A673 (cell line): ENCODE results near the gene PRKAG2. TPM values are rescaled to one million over a fixed set of nuclear protein-coding genes. Genes with fewer than 3 reads are reported as not detected.

Experiments used
- BruUV-seq: library from RNA; stranded (reverse); fragments of 400-500 nt; replicated peaks from 2 replicates; lab custom pipeline; 2021; lab: Mats Ljungman, UMichigan
- CTCF ChIA-PET: fragments of 300-600 bp; sonication (Branson Sonifier 250); formaldehyde crosslinking; loops from one replicate; lab custom pipeline; 2022; ENCODE audit warnings: antibody characterized with exemption; lab: Charles Lee
- POLR2A ChIA-PET: fragments of 300-600 bp; sonication (Branson Sonifier 250); formaldehyde crosslinking; loops from one replicate; lab custom pipeline; 2022; ENCODE audit warnings: antibody characterized with exemption; ENCODE audit not compliant: low non-redundant PET; lab: Charles Lee
- DNase-seq: peaks from one replicate; pipeline ENCODE4 v3.0.0-alpha.2; 2015; ENCODE audit warnings: low spot score
- H3K27ac ChIP-seq: fragments of 200-600 bp; sonication (generic); 2 replicates; pipeline ENCODE4 v1.5.1; 2016; ENCODE audit warnings: mixed run types, low read depth, mild to moderate bottlenecking, mixed read lengths, antibody characterized with exemption, low read length; ENCODE audit not compliant: poor library complexity, severe bottlenecking
- H3K27me3 ChIP-seq: fragments of 200-600 bp; sonication (generic); replicated peaks from 2 replicates; pipeline ENCODE4 v1.6.1; 2017; ENCODE audit warnings: mixed run types, low read depth, mild to moderate bottlenecking, mixed read lengths, antibody characterized with exemption, low read length; ENCODE audit not compliant: insufficient read depth, poor library complexity
- H3K36me3 ChIP-seq: fragments of 200-600 bp; sonication (generic); 2 replicates; pipeline ENCODE4 v1.6.1; 2016; ENCODE audit warnings: mixed run types, mild to moderate bottlenecking, mixed read lengths, antibody characterized with exemption, low read length; ENCODE audit not compliant: insufficient read depth, poor library complexity, severe bottlenecking
- H3K4me1 ChIP-seq: fragments of 200-600 bp; sonication (generic); 2 replicates; pipeline ENCODE4 v1.6.1; 2017; ENCODE audit warnings: mixed run types, mild to moderate bottlenecking, mixed read lengths, antibody characterized with exemption, low read length; ENCODE audit not compliant: insufficient read depth, poor library complexity, severe bottlenecking
- H3K4me3 ChIP-seq: fragments of 200-600 bp; sonication (generic); 2 replicates; pipeline ENCODE4 v1.5.1; 2016; ENCODE audit warnings: low read depth, mixed run types, mild to moderate bottlenecking, mixed read lengths, low read length; ENCODE audit not compliant: poor library complexity, severe bottlenecking
- H3K9me3 ChIP-seq: fragments of 200-600 bp; sonication (generic); 2 replicates; pipeline ENCODE4 v1.6.1; 2016; ENCODE audit warnings: mixed run types, low read depth, mild to moderate bottlenecking, mixed read lengths, antibody characterized with exemption, low read length; ENCODE audit not compliant: poor library complexity, severe bottlenecking
- EZH2 ChIP-seq: fragments of 200-600 bp; sonication (generic); IDR thresholded peaks from 2 replicates; pipeline ENCODE4 v1.6.1; 2017; ENCODE audit warnings: borderline replicate concordance, low read depth, mild to moderate bottlenecking, mixed read lengths, antibody characterized with exemption, low read length; ENCODE audit not compliant: poor library complexity, severe bottlenecking
- intact Hi-C: fragments of 100-400 bp; cut with micrococcal nuclease; formaldehyde crosslinking; loops from one replicate; pipeline ENCODE4 v1.10.0; 2022; ENCODE audit not compliant: unreplicated experiment
- total RNA-seq: library from RNA; stranded (reverse); gene quantifications from 2 replicates; pipeline ENCODE4 v1.2.3, GENCODE V29; 2021
- TF ChIP-seq, protein P1 (sequence below): fragments of 300-800, 200-600 bp; sonication (generic); conservative IDR thresholded peaks from 2 replicates; pipeline ENCODE4 v1.5.1; 2017; ENCODE audit warnings: low read depth, mild to moderate bottlenecking, antibody characterized with exemption, low read length, moderate library complexity, mixed read lengths

PRKAG2 gene
- total RNA-seq, 1 experiment from 2014 or later = 11.6 TPM

DNA sequence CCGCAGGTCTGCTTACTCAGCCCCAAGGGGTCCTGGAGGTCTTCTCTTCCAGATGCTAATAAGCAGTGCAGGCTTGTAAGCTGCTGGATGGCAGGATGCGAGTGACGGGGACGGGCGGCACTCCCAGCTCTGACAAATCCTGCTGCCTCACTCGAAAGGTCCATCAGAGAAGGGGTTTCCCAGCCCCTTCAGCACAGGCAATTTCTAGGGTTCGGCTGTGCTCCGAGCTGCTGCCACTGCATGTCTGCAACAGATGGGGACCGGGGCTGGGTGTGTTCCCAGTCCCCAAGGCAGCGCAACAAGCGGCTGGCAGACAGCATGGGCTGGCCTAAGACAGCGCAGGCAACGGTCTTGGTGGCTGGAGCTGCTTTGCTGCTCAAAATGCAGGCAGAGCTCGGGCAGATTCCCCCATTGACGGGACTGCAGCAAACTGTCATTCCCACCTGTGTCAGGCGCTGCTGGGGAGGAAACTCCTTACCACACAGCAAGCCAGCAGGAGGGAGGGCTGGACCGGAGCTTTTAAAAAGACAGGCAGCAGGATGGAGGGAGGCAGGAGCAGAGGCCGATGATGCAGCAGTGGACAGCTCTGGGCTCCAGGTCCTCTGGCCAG, 62.4 kb downstream of the PRKAG2 start:
- Histone ChIP-seq H3K27ac (no peak overlapping the region), H3K4me3 (no peak overlapping the region), H3K4me1 (peaks cover 12% of the 10 kb centered on the region), H3K27me3 (no peaks in the 10 kb centered on the region), H3K9me3 (no peaks in the 10 kb centered on the region), H3K36me3 (no peaks in the 10 kb centered on the region)
- DNase-seq = no peak
- POLR2A ChIA-PET = no interaction called here
- intact Hi-C loops = no loop called here
- no TSS peak for BruUV-seq
- CTCF ChIA-PET = no interaction called here
- TF ChIP-seq, protein P1, sequence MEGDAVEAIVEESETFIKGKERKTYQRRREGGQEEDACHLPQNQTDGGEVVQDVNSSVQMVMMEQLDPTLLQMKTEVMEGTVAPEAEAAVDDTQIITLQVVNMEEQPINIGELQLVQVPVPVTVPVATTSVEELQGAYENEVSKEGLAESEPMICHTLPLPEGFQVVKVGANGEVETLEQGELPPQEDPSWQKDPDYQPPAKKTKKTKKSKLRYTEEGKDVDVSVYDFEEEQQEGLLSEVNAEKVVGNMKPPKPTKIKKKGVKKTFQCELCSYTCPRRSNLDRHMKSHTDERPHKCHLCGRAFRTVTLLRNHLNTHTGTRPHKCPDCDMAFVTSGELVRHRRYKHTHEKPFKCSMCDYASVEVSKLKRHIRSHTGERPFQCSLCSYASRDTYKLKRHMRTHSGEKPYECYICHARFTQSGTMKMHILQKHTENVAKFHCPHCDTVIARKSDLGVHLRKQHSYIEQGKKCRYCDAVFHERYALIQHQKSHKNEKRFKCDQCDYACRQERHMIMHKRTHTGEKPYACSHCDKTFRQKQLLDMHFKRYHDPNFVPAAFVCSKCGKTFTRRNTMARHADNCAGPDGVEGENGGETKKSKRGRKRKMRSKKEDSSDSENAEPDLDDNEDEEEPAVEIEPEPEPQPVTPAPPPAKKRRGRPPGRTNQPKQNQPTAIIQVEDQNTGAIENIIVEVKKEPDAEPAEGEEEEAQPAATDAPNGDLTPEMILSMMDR = no peak
- no peak for TF ChIP-seq EZH2

DNA sequence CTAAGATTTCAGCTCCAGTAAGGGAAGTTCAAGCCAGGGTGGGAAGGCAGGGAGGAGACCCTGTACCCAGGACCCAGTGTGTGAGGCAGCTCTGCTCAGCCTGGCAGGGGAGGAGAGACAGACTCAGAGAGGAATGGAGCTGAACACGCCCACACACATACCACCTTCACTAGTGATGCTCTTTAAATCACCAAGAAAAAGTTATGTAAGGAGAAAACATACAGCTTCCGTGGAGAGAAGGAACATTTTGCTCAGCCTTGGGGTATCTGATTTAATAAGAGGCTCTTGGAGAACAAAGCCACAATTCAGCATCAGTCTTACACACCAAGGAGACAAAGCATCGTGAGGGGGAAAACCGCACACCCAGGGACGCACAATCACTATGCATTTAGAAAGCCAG, 62.9 kb downstream of the PRKAG2 start:
- no peak overlapping the region for H3K4me3 ChIP-seq
- TF ChIP-seq, protein P1 = no peak
- TF ChIP-seq EZH2 = no peak
- ChIA-PET CTCF (no interaction called here), POLR2A (interaction anchor here (0.6 kb wide), 1 partner anchor 184 kb away, joined by 3 read pairs; no protein-coding TSS in a partner anchor)
- H3K27me3 ChIP-seq = no peaks in the 10 kb centered on the region
- H3K27ac ChIP-seq = no peak overlapping the region
- no peaks in the 10 kb centered on the region for H3K9me3 ChIP-seq
- intact Hi-C loops = no loop called here
- BruUV-seq = no TSS peak
- no peaks in the 10 kb centered on the region for H3K36me3 ChIP-seq
- peaks cover 17% of the 10 kb centered on the region for H3K4me1 ChIP-seq
- no peak for DNase-seq

DNA sequence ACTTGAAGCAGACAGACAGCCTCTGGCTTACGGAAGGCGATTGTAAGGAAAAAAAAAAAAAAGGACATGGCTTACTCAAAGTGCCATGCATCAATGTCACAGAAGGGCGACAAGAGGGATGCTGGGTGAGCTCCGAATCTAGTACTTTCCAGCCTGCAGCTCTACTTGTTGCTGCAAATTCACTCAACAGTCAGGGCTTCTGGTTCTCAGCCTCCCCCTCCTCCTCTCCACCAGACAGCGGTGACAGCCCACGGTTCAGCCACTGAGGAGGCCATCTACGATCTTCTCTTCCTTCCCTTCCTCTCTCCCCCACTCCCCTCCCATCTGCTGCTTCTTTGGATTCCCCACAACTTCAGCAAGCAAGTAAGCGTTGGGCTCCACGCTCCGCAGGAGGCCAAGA, 63.5 kb downstream of the PRKAG2 start:
- Histone ChIP-seq H3K4me3 (no peak overlapping the region), H3K9me3 (no peaks in the 10 kb centered on the region), H3K27me3 (no peaks in the 10 kb centered on the region), H3K4me1 (peaks cover 18% of the 10 kb centered on the region), H3K36me3 (no peaks in the 10 kb centered on the region), H3K27ac (no peak overlapping the region)
- ChIA-PET CTCF (no interaction called here), POLR2A (interaction anchor here (0.6 kb wide), 1 partner anchor 183 kb away, joined by 3 read pairs; no protein-coding TSS in a partner anchor)
- DNase-seq = no peak
- no TSS peak for BruUV-seq
- intact Hi-C loops = no loop called here
- TF ChIP-seq, protein P1 = no peak
- no peak for TF ChIP-seq EZH2
